Stimulated activated effector memory CD8-positive, alpha-beta T cell treated with anti-CD3 and anti-CD28 coated beads, Interleukin-12 subunit alpha, Interleukin-12 subunit beta, amount 100 ng/mL, for 72 hours (primary cell): ENCODE measurements around the gene MTUS2.

ENCODE experiments used
- ATAC-seq: fragments of 150-1000 bp; cut with Tn5 transposase; 2 replicates; pipeline ENCODE4 v1.10.0; 2021
- DNase-seq, 2 donors: peaks; one replicate each; pipeline ENCODE4 v3.0.0; 2021 to 2022; ENCODE audit warnings: low spot score in 2 of 2
- H3K27ac Mint-ChIP-seq: one replicate; pipeline ENCODE4 v1.8.0; 2022; ENCODE audit warnings: mild to moderate bottlenecking, mixed read lengths
- H3K36me3 Mint-ChIP-seq: one replicate; pipeline ENCODE4 v1.8.0; 2022; ENCODE audit warnings: mild to moderate bottlenecking, mixed read lengths
- H3K4me1 Mint-ChIP-seq: one replicate; pipeline ENCODE4 v1.8.0; 2022; ENCODE audit warnings: mixed read lengths
- H3K4me3 Mint-ChIP-seq: one replicate; pipeline ENCODE4 v1.8.0; 2022; ENCODE audit warnings: mild to moderate bottlenecking, mixed read lengths
- H3K9me3 Mint-ChIP-seq: one replicate; pipeline ENCODE4 v1.8.0; 2022; ENCODE audit warnings: mixed read lengths

MTUS2 gene

DNA sequence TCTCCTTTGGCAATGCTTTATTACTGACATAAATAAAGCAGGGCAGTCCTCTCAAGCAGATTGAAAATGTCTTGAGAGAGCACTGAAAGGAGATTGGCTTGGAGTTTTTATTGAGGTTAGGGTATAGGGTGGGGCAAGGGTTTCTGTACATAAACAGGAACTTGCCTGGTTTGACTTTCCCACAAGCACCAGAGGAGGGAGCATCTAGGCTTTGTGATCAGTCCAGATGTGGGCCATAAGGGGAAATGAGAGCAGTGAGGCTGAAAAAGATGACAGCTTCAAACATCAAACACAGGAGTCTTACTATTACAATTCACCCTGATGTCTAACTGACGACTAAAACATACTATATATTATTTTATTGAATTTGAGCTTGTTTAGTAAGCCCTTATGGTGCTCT, 260.9 kb downstream of the MTUS2 start:
- Mint-ChIP-seq H3K4me3 (no peak overlapping the region), H3K4me1 (peaks cover 11% of the 10 kb centered on the region), H3K27ac (peak overlapping the region; percentile 50), H3K9me3 (no peaks in the 10 kb centered on the region), H3K36me3 (no peaks in the 10 kb centered on the region)
- DNase-seq (no peak), ATAC-seq (peak; percentile 81)

DNA sequence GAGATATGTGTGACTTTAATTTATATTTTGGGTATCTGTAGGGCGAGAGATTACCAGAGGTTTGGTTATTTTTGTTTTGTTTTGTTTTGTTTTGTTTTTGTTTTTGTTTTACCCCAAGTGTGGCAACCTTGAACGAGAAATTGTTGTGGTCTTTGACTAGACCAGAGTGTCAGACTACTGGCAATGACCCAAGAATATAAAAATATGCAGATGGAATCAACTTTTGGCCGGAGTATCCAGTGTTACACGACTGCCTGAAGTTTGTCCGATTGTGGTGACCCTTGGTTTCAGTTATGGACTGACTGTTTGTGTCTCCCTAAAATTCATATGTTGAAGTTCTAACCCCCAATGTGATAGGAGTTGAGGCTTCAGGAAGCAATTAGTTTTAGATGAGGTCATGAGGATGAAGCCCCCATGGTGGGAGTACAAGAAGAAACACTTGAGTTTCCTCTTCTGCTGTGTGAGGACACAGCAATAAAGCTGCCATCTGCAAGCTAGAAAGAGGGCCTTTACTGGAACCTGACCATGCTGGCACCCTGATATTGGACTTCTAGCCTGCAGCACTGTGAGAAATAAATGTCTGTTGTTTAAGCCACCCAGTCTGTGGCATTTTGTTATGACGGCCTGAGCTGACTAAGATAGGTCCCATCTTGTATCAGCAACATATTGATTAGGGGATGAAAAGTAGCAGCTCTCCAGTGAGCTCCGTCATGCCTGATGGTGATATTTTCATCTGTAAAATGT, 261.7 kb downstream of the MTUS2 start:
- no peaks in the 10 kb centered on the region for H3K9me3 Mint-ChIP-seq
- H3K4me3 Mint-ChIP-seq = no peak overlapping the region
- H3K36me3 Mint-ChIP-seq = no peaks in the 10 kb centered on the region
- no peak for ATAC-seq
- no peak for DNase-seq
- H3K27ac Mint-ChIP-seq = peak overlapping the region; percentile 50
- peaks cover 11% of the 10 kb centered on the region for H3K4me1 Mint-ChIP-seq

DNA sequence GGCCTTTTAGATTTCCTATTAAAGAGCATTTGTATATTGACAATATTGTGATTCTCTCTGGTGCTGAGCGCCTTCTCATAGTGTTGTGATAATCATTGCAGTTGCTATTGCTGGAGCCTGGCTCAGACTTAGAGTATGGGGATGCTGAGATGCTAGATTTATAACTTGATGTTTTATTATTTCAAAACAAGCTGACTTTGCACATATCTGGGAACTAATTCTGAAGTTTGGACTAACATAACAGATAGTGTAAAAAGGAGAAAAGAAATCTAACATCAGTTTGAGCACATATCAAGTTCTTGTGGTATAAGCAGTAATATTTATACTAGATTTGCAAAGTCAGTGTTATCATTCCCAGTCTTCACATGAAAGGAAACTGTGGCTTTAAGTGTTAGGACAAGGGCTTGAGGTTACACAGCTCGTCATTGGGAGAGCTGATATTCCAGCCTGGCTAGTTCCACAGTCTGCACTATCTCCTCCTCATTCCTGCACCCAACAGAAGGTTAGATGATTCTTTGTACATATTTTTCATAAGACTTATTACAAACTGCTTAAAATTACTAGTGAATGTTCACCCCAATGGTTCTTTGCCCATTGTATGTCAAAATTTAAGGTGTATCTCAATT, 279.8 kb downstream of the MTUS2 start:
- DNase-seq (no peak), ATAC-seq (no peak)
- no peaks in the 10 kb centered on the region for H3K36me3 Mint-ChIP-seq
- H3K4me1 Mint-ChIP-seq = no peaks in the 10 kb centered on the region
- H3K4me3 Mint-ChIP-seq = no peak overlapping the region
- H3K27ac Mint-ChIP-seq = no peak overlapping the region
- H3K9me3 Mint-ChIP-seq = peaks cover 4% of the 10 kb centered on the region

DNA sequence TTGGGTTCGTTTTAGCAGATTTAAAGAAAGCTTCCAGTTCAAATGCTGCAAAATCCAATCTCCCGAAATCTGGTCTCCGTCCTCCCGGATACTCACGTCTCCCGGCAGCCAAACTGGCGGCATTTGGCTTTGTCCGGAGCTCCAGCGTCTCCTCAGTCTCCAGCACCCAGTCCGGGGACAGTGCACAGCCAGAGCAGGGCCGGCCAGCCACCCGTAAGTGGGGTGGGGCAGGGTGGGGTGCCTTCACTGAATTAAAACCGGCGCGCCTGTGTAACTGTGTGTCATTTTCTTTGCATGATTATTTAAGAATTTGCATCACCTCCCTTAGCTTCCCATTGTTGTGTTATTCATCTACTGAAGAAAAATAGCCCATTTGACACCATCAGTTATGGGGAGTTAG, 280.6 kb downstream of the MTUS2 start:
- H3K4me3 Mint-ChIP-seq = no peak overlapping the region
- no peaks in the 10 kb centered on the region for H3K36me3 Mint-ChIP-seq
- no peak overlapping the region for H3K27ac Mint-ChIP-seq
- H3K9me3 Mint-ChIP-seq = peaks cover 4% of the 10 kb centered on the region
- H3K4me1 Mint-ChIP-seq = no peaks in the 10 kb centered on the region
- ATAC-seq = no peak
- DNase-seq = no peak

DNA sequence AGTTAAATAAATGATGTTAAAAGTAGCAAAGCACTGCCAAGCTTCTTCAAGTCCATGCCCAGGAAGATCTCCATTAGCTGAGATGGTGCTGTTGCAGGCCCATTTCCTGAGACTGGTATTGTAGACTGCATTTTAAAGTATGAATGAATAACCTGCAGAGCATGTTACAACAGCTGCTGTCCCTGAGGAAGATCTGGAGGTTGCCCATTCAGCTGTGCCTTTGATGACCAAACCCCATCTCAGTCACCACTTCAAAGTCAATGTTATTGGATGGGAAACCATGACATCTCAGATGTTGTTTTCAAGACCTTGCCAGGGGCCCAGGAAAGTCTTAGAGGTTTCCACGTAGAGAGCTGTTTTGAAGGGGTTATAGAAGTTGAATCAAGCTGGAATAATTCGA, 281.3 kb downstream of the MTUS2 start:
- H3K27ac Mint-ChIP-seq = no peak overlapping the region
- no peak for ATAC-seq

DNA sequence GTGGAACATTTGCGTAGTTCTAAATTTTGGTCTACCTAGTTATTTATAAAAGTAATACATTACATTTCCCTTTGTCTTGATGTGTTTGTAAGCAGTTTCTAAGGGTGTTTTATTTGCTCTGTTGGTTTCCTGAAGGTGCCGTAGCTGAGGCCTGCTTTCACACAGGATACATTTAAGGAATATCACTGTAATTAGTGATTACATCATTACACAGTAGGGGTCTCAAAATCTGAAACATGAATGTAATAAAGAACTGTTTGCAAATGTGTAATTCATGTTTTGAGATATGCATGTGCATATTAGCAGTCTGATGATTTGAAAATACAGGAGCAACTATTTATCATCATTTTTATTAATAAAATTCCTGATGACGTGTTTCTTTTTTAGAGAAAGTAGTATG, 281.8 kb downstream of the MTUS2 start:
- no peaks in the 10 kb centered on the region for H3K9me3 Mint-ChIP-seq

More for the DNA sequence above, 281.3 kb downstream of the MTUS2 start:
- Mint-ChIP-seq H3K9me3 (no peaks in the 10 kb centered on the region), H3K4me1 (no peaks in the 10 kb centered on the region), H3K36me3 (no peaks in the 10 kb centered on the region), H3K4me3 (no peak overlapping the region)
- no peak for DNase-seq

DNA sequence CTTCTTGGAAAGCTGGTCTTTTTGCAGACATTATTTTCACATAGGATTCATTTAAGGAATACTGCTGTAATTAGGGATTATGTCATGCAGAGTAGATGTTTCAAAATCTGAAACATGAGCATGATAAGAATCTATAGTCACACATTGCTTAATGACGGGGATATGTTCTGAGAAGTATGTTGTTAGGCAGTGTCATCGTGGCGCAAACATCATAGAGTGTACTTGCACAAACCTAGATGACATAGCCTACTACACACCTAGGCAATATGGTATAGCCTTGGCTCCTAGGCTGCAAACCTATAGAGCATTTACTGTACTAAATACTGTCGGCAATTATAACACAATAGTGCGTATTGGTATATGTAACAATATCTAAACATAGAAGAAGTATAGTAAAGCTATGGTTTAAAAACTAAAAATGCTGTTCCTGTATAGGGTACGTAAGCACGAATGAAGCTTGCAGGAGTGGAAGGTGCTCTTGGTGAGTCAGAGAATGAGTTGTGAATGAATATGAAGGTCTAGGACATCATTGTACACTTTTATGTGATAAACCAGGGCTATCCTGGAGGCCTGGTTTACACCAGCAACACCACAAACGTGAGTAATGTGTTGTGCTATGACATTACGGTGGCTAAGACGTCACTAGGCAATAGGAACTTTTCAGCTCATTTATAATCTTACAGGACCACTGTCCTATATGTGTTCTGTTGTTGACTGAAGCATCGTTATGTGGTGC, 283.1 kb downstream of the MTUS2 start:
- ATAC-seq (no peak), DNase-seq (no peak)
- Mint-ChIP-seq H3K4me3 (no peak overlapping the region), H3K36me3 (no peaks in the 10 kb centered on the region), H3K27ac (no peak overlapping the region), H3K9me3 (no peaks in the 10 kb centered on the region), H3K4me1 (no peaks in the 10 kb centered on the region)

More for the DNA sequence above, 281.8 kb downstream of the MTUS2 start:
- Mint-ChIP-seq H3K4me1 (no peaks in the 10 kb centered on the region), H3K27ac (no peak overlapping the region), H3K36me3 (no peaks in the 10 kb centered on the region), H3K4me3 (no peak overlapping the region)
- no peak for ATAC-seq
- DNase-seq = no peak

DNA sequence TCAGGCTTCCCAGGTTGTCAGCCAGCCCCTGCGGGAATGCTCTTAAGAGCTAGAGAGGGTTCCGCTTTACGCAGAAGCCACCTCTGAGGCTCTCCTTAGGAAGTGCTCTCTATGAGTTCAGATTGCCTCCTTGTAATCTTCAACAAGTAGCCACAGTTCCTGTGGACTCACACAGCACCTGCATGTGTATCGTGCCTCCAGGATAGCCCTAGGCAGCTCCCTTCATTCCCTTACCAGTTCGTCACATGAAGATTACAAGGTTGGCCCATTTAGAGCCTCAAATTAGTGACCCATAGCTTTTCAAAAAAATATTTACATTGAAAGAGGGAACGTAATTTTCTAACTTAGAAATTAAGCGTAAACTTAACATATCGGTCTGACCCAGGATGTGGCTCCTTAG, 284.3 kb downstream of the MTUS2 start:
- DNase-seq (no peak), ATAC-seq (no peak)
- Mint-ChIP-seq H3K4me1 (no peaks in the 10 kb centered on the region), H3K36me3 (no peaks in the 10 kb centered on the region), H3K4me3 (no peak overlapping the region), H3K27ac (no peak overlapping the region), H3K9me3 (no peaks in the 10 kb centered on the region)

DNA sequence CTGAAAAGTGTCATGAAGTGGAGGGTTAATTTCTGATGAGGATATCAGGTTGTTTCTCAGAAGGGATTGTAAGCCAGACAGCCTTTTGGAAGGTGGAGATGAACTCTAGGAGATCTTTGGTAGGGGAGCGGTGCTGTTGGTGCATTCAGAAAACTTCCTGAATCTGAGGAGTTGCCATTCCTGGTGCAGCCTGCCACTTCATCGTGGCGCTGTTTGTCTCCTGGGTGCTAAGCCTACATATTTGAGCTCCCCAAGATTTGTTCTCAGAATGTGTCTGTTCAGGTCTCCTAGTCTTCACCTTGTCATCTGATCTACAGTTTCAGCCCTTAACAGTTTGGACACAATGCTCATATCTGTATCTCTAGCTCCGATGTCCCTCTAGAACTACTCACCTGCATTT, 285.6 kb downstream of the MTUS2 start:
- ATAC-seq = no peak
- DNase-seq = no peak
- Mint-ChIP-seq H3K27ac (no peak overlapping the region), H3K36me3 (no peaks in the 10 kb centered on the region), H3K4me1 (no peaks in the 10 kb centered on the region), H3K9me3 (no peaks in the 10 kb centered on the region), H3K4me3 (no peak overlapping the region)

DNA sequence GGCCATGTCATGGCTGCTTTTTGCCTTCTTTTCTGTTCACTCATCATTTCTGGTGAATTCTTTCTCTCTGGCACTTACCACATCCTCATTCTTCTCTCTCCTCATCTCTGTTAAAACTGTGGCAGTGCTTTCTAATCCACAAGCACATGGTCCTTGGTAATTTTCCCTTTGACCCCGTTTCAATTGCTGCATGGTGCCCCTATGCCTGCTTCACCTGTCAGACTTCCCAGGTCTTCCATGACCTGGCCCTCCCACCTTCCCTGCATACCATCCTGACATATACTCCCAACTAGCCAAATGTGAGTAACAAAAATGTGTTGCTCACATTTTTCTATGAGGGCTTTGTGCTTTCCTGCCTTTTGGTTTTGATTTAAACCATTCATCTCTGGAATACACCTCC, 286.5 kb downstream of the MTUS2 start:
- Mint-ChIP-seq H3K4me1 (no peaks in the 10 kb centered on the region), H3K4me3 (no peak overlapping the region), H3K36me3 (no peaks in the 10 kb centered on the region), H3K27ac (no peak overlapping the region), H3K9me3 (no peaks in the 10 kb centered on the region)
- ATAC-seq (no peak), DNase-seq (no peak)

DNA sequence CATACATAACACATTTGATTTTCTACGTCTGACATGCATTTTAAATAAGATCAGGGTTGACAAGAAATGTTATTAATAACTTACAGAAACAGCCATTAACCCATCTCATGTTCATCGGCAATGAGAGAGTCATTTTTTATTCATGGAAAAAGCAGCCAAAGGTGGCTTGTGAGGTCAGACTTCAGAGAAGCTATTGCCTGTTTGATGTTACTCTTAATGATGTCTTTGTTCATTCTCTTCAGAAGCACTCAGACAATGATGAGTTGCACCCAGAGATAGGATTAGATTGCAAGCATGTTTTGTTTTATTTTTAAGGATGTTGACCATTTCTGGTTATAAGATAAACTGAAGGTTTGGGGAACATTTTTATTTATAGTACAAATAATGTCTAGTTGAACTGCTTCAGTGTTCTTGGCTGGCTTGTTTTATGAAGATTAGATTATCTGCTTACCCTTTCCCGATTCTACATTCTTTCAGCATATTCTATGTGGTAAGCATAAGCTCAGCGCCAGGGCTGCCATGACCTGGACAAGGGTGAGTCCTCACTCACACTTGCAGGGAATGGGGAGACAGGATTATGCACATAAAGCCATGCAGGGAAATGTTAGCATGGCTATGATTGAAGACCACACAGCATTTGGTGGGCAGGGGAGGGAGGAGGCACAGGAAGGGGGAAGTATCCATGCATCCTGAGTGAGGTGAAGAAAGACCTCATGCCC, 288.1 kb downstream of the MTUS2 start:
- ATAC-seq (no peak), DNase-seq (no peak)
- no peaks in the 10 kb centered on the region for H3K36me3 Mint-ChIP-seq
- H3K27ac Mint-ChIP-seq = no peak overlapping the region
- no peak overlapping the region for H3K4me3 Mint-ChIP-seq
- H3K9me3 Mint-ChIP-seq = no peaks in the 10 kb centered on the region
- H3K4me1 Mint-ChIP-seq = no peaks in the 10 kb centered on the region

DNA sequence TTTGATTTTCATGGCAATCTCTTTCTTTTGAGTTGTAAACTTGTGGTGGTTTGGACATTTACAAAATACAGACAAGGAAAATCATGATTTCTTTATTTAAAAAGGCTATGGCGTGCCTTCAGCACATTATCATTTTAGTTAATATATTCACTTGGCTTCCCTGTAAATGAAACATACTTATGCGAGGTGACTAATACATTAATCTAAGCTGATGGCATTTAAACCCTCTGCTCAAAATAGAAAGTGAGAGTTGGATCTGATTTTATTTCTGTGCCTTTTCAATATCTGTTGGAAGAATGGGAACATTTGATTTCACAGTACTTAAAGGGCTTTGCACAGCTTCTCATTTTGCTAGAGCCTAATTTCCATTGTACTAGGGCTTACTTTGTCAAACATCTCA, 289.8 kb downstream of the MTUS2 start:
- no peaks in the 10 kb centered on the region for H3K9me3 Mint-ChIP-seq
- no peaks in the 10 kb centered on the region for H3K4me1 Mint-ChIP-seq
- no peak for ATAC-seq
- no peaks in the 10 kb centered on the region for H3K36me3 Mint-ChIP-seq
- H3K4me3 Mint-ChIP-seq = no peak overlapping the region
- no peak for DNase-seq
- H3K27ac Mint-ChIP-seq = no peak overlapping the region

DNA sequence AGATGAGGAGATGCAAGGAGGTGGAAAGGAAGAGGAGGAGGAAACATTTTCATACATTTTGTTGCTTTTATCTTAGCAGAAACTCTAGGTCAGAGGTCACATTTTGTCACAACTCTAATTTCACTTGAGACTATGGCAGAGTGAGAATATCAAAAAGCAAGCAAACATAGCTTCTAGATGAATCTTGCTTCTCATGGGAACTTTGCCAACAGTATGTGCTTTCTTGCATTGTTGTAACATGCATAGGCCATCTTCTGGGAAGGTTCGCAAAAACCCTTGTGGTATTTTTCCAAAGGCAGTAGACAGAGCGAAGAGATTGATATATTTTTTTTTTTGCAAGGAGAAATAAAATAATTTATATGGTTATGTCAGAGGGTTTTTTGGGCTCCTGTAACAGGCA, 291.3 kb downstream of the MTUS2 start:
- Mint-ChIP-seq H3K36me3 (no peaks in the 10 kb centered on the region), H3K27ac (no peak overlapping the region), H3K4me1 (no peaks in the 10 kb centered on the region), H3K9me3 (no peaks in the 10 kb centered on the region), H3K4me3 (no peak overlapping the region)
- ATAC-seq (no peak), DNase-seq (no peak)

DNA sequence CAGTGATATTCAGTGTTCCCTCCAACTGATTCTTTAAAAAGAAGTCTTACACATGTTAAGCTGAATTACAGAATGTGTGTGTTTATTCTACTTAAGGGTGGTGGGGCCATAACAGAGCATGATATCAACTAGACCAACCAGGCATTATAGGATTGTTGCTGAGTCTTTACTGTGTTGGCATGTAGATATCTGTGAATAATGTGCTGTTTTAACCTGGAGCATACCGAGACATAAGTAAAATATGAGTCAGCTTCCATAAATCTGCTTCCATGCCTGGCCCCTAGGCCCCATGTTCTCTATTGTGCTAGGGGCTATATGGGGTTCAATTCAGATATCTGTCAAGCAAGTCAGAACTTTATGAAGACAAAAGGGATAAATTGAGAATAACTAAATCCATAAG, 295.7 kb downstream of the MTUS2 start:
- no peaks in the 10 kb centered on the region for H3K9me3 Mint-ChIP-seq
- no peak overlapping the region for H3K27ac Mint-ChIP-seq
- no peak overlapping the region for H3K4me3 Mint-ChIP-seq
- H3K4me1 Mint-ChIP-seq = no peaks in the 10 kb centered on the region
- H3K36me3 Mint-ChIP-seq = no peaks in the 10 kb centered on the region
- DNase-seq (no peak), ATAC-seq (no peak)

DNA sequence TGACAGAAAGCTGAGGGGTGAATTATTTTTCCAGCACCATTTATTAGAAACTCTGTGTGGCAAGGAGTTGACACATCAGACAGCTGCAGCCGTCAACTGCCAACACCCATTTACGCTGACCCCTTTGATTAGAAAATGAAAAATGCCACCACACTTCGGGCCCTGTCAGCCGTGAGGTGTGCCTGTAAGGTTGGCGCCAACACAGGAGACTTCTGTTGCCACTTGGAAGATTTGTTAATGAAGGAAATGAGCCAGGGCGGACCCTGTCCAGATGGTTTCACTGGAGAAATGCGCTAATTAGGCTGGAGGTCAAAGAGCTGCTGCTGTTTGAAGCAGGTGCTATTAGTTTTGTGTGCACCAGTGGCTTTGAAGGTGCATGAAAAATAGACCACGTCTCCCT, 297.5 kb downstream of the MTUS2 start:
- H3K9me3 Mint-ChIP-seq = no peaks in the 10 kb centered on the region
- no peak for ATAC-seq
- H3K27ac Mint-ChIP-seq = no peak overlapping the region
- no peaks in the 10 kb centered on the region for H3K4me1 Mint-ChIP-seq
- H3K36me3 Mint-ChIP-seq = no peaks in the 10 kb centered on the region
- no peak for DNase-seq
- H3K4me3 Mint-ChIP-seq = no peak overlapping the region
